Measurements from ENCODE around the gene SLC46A2. TPM values are rescaled to one million over a fixed set of nuclear protein-coding genes. Genes with fewer than 3 reads are reported as not detected.

Gene SLC46A2
- total RNA-seq, 1 donor from 2014 or later = not detected

- Mint-ChIP-seq H3K27me3 (ENCODE audit: unreplicated experiment) (peaks cover 6% of the 10 kb centered on the region), H3K4me1 (ENCODE audit: unreplicated experiment) (peaks cover 9% of the 10 kb centered on the region), H3K9me3 (ENCODE audit: unreplicated experiment) (no peaks in the 10 kb centered on the region), H3K36me3 (ENCODE audit: low read depth, unreplicated experiment) (no peaks in the 10 kb centered on the region), H3K27ac (ENCODE audit: unreplicated experiment) (no peak overlapping the region), H3K4me3 (ENCODE audit: unreplicated experiment) (no peak overlapping the region)
- no peak for DNase-seq (ENCODE audit: low spot score)
- TF ChIP-seq, protein P1, sequence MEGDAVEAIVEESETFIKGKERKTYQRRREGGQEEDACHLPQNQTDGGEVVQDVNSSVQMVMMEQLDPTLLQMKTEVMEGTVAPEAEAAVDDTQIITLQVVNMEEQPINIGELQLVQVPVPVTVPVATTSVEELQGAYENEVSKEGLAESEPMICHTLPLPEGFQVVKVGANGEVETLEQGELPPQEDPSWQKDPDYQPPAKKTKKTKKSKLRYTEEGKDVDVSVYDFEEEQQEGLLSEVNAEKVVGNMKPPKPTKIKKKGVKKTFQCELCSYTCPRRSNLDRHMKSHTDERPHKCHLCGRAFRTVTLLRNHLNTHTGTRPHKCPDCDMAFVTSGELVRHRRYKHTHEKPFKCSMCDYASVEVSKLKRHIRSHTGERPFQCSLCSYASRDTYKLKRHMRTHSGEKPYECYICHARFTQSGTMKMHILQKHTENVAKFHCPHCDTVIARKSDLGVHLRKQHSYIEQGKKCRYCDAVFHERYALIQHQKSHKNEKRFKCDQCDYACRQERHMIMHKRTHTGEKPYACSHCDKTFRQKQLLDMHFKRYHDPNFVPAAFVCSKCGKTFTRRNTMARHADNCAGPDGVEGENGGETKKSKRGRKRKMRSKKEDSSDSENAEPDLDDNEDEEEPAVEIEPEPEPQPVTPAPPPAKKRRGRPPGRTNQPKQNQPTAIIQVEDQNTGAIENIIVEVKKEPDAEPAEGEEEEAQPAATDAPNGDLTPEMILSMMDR (IDR thresholded peaks at IDR 0.05; ENCODE audit: unreplicated experiment) = no peak
Observed at GRCh38 chr9:112858005-112858404, 32.7 kb downstream of the SLC46A2 start.

DNA sequence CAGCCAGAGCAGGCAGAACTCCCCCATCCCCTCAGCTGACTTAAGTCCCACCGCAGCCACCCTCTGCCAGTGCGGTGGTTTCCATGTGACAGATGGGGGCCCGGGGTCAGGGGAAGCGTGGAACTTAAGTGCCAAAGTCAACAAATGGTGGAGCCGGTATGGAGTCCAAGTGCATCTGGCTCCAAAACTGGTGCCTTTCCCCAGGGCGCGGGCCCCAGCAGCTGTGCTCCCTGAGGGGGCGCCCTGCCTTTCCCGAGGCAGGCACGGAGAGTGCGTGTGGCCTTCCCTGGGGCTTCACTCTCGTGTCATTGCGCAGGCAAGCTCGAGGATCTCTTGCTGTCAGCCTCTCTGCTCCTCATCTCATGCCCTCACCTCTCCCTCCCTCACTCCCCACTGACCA is 33.8 kb downstream of the SLC46A2 start:
- DNase-seq (ENCODE audit: low spot score) = no peak
- Mint-ChIP-seq H3K4me1 (ENCODE audit: unreplicated experiment) (peaks cover 11% of the 10 kb centered on the region), H3K27ac (ENCODE audit: unreplicated experiment) (no peak overlapping the region), H3K27me3 (ENCODE audit: unreplicated experiment) (peaks cover 8% of the 10 kb centered on the region), H3K9me3 (ENCODE audit: unreplicated experiment) (no peaks in the 10 kb centered on the region), H3K4me3 (ENCODE audit: unreplicated experiment) (no peak overlapping the region), H3K36me3 (ENCODE audit: low read depth, unreplicated experiment) (no peaks in the 10 kb centered on the region)
- TF ChIP-seq, protein P1 (IDR thresholded peaks at IDR 0.05; ENCODE audit: unreplicated experiment) = no peak

GRCh38 chr9:112856200-112856599 is 34.5 kb downstream of the SLC46A2 start:
- Mint-ChIP-seq H3K9me3 (ENCODE audit: unreplicated experiment) (no peaks in the 10 kb centered on the region), H3K36me3 (ENCODE audit: low read depth, unreplicated experiment) (peaks cover 5% of the 10 kb centered on the region), H3K27ac (ENCODE audit: unreplicated experiment) (no peak overlapping the region), H3K4me3 (ENCODE audit: unreplicated experiment) (no peak overlapping the region), H3K27me3 (ENCODE audit: unreplicated experiment) (peaks cover 8% of the 10 kb centered on the region), H3K4me1 (ENCODE audit: unreplicated experiment) (peaks cover 9% of the 10 kb centered on the region)
- DNase-seq (ENCODE audit: low spot score) = no peak
- TF ChIP-seq, protein P1 (IDR thresholded peaks at IDR 0.05; ENCODE audit: unreplicated experiment) = no peak

DNA sequence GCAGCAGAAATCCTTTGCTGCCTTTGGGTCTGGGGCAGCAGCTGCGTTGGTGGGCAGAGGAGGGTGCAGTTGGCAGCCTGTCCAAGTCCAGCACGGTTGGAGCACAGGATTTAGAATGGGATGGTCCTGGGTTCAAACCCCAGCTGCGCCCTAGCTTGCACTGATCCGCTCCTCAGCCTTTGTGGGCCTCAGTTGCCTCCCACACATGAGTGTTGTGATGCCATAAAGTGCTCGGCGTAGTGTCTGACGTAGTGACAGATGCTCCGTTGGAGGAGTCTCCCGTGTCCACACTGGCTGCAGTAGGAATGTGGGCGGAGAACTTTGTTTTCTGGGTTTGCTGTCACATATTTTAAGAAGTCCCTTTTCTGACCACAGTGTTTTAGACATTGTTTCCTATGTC is 36.0 kb downstream of the SLC46A2 start:
- Mint-ChIP-seq H3K4me1 (ENCODE audit: unreplicated experiment) (peaks cover 9% of the 10 kb centered on the region), H3K9me3 (ENCODE audit: unreplicated experiment) (no peaks in the 10 kb centered on the region), H3K27ac (ENCODE audit: unreplicated experiment) (no peak overlapping the region), H3K4me3 (ENCODE audit: unreplicated experiment) (no peak overlapping the region), H3K36me3 (ENCODE audit: low read depth, unreplicated experiment) (peaks cover 9% of the 10 kb centered on the region), H3K27me3 (ENCODE audit: unreplicated experiment) (peaks cover 8% of the 10 kb centered on the region)
- TF ChIP-seq, protein P1 (IDR thresholded peaks at IDR 0.05; ENCODE audit: unreplicated experiment) = no peak
- DNase-seq (ENCODE audit: low spot score) = no peak

DNA sequence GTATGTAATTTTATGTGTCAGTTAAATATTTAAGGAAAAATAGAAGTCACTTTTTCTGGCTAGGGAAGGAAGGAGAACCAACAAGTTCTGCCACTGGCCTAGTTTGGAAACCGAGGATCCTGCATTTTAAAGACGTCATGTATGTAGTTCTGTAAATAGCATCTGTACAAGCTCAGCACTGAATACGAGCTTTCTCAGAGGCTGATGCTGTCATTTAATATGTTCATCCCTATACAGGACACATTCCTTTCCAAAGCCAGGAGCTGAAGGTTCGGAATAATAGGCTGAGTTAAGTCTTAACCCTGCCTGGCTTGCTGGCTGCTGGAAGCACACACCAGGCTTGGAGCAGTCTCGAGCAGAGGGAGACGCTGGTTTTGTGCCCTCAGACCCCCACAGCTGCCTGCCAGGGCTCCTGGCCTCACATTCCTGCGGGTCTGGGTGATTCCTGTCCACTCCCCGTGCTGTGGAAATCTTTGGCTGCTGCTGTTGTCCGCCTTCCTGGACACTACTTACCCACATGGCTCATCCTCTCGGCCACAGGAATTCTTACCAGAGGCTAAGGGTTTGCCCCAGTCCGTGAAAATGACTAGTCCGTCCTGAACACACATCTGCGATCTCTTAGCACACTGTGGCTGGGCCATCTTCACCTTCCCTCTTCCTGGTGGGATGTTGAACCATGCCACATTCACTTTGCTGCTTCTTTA is 36.6 kb downstream of the SLC46A2 start:
- no peak overlapping the region for H3K27ac Mint-ChIP-seq (ENCODE audit: unreplicated experiment)
- H3K4me1 Mint-ChIP-seq (ENCODE audit: unreplicated experiment) = peaks cover 9% of the 10 kb centered on the region
- DNase-seq (ENCODE audit: low spot score) = no peak

More for the DNA sequence above, 36.6 kb downstream of the SLC46A2 start:
- TF ChIP-seq, protein P1 (IDR thresholded peaks at IDR 0.05; ENCODE audit: unreplicated experiment) = no peak
- Mint-ChIP-seq H3K4me3 (ENCODE audit: unreplicated experiment) (no peak overlapping the region), H3K36me3 (ENCODE audit: low read depth, unreplicated experiment) (peaks cover 9% of the 10 kb centered on the region), H3K9me3 (ENCODE audit: unreplicated experiment) (no peaks in the 10 kb centered on the region), H3K27me3 (ENCODE audit: unreplicated experiment) (peaks cover 8% of the 10 kb centered on the region)
